HCT116 (cell line): ENCODE measurements around the gene SPDYE3. TPM values are rescaled to one million over a fixed set of nuclear protein-coding genes. Genes with fewer than 3 reads are reported as not detected.
"Not testable (repeated sequence)": the region's sequence is repeated elsewhere in the genome, so short reads cannot be mapped to it uniquely, and the experiment has no call there.

Experiments
- ATAC-seq: fragments of 200-7000 bp; cut with Tn5 transposase; 2 replicates; pipeline ENCODE4 v1.9.1; 2020; ENCODE audit warnings: mild to moderate bottlenecking, moderate library complexity
- Bru-seq: library from RNA; stranded (reverse); fragments of 400-500 nt; gene quantifications from one replicate; lab custom pipeline; 2021; lab: Mats Ljungman, UMichigan
- BruChase-seq, 2 experiments: library from RNA; stranded (reverse); fragments of 400-500 nt; gene quantifications; one replicate each; lab custom pipeline; 2021; lab: Mats Ljungman, UMichigan
- BruUV-seq: library from RNA; stranded (reverse); fragments of 400-500 nt; replicated peaks from 2 replicates; lab custom pipeline; 2021; lab: Mats Ljungman, UMichigan
- CTCF ChIA-PET: fragments of 300-600 bp; sonication (Branson Sonifier 250); formaldehyde crosslinking; loops from one replicate; lab custom pipeline; 2021; ENCODE audit warnings: antibody characterized with exemption; lab: Charles Lee
- POLR2A ChIA-PET: fragments of 300-600, 350-600 bp; sonication (Branson Sonifier 250); formaldehyde crosslinking; loops from one replicate; lab custom pipeline; 2021; ENCODE audit warnings: antibody characterized with exemption; lab: Charles Lee
- RAD21 ChIA-PET, 2 experiments: fragments of 300-600 bp; sonication (Branson Sonifier 250); formaldehyde crosslinking; loops; one replicate each; lab custom pipeline; 2023; ENCODE audit warnings: low total read pairs in 2 of 2; ENCODE audit not compliant: uncharacterized antibody in 2 of 2, unreplicated experiment in 2 of 2, low non-redundant PET in 1 of 2; lab: Charles Lee
- DNase-seq: peaks from one replicate; pipeline ENCODE4 v3.0.0-alpha.2; 2010; ENCODE audit warnings: low read depth, low spot score
- H2AFZ ChIP-seq: fragments of 200-600 bp; shearing (Covaris generic), sonication (generic); 2 replicates; pipeline ENCODE4 v1.6.1; 2017; ENCODE audit warnings: low read depth, mixed run types, mixed read lengths, antibody characterized with exemption, low read length; ENCODE audit not compliant: poor library complexity, severe bottlenecking
- H3K27ac ChIP-seq: 2 replicates; pipeline ENCODE4 v1.5.1; 2012; ENCODE audit warnings: low read depth, low read length
- H3K27me3 ChIP-seq: fragments of 200-600 bp; sonication (generic); 2 replicates; pipeline ENCODE4 v1.6.1; 2016; ENCODE audit warnings: mixed run types, low read length, mixed read lengths; ENCODE audit not compliant: insufficient read depth
- H3K36me3 ChIP-seq, 2 experiments: fragments of 200-500 bp in 1 of 2; fragments of 200-600 bp in 1 of 2; sonication (Bioruptor generic) in 1 of 2; sonication (generic) in 1 of 2; 2 replicates each; pipeline versions ENCODE4 v1.5.1 to v1.6.1; 2014 to 2016; ENCODE audit warnings: low read length in 2 of 2, inconsistent platforms in 1 of 2, mixed read lengths in 1 of 2, mixed run types in 1 of 2; ENCODE audit not compliant: insufficient read depth in 2 of 2, control insufficient read depth in 1 of 2
- H3K4me1 ChIP-seq, 2 experiments: fragments of 200-600 bp in 1 of 2; sonication (generic) in 1 of 2; 2 replicates each; pipeline versions ENCODE4 v1.5.1 to v1.6.1; 2012 to 2017; ENCODE audit warnings: low read length in 2 of 2, inconsistent platforms in 1 of 2, mild to moderate bottlenecking in 1 of 2, mixed read lengths in 1 of 2, mixed run types in 1 of 2, moderate library complexity in 1 of 2; ENCODE audit not compliant: insufficient read depth in 2 of 2, control insufficient read depth in 1 of 2
- H3K4me2 ChIP-seq: fragments of 200-600 bp; sonication (generic); 2 replicates; pipeline ENCODE4 v1.6.1; 2017; ENCODE audit warnings: mixed run types, low read length, mixed read lengths
- H3K4me3 ChIP-seq, 2 experiments: fragments of 200-600 bp in 1 of 2; sonication (generic) in 1 of 2; replicated peaks in 1 of 2; 2 replicates each; pipeline ENCODE4 v1.5.1; 2011 to 2016; ENCODE audit warnings: low read length in 2 of 2, control low read depth in 1 of 2, low read depth in 1 of 2, mild to moderate bottlenecking in 1 of 2, mixed read lengths in 1 of 2, mixed run types in 1 of 2
- H3K79me2 ChIP-seq: fragments of 200-600 bp; sonication (generic); 2 replicates; pipeline ENCODE4 v1.6.1; 2017; ENCODE audit warnings: mild to moderate bottlenecking, mixed run types, low read length, moderate library complexity, mixed read lengths; ENCODE audit not compliant: insufficient read depth
- H3K9ac ChIP-seq: fragments of 200-600 bp; sonication (generic); 2 replicates; pipeline ENCODE4 v1.6.1; 2016; ENCODE audit warnings: low read length, mixed read lengths
- H3K9me2 ChIP-seq: fragments of 200-600 bp; sonication (generic), shearing (Covaris generic); 2 replicates; pipeline ENCODE4 v1.6.1; 2017; ENCODE audit warnings: mixed run types, mild to moderate bottlenecking, moderate library complexity; ENCODE audit not compliant: insufficient read depth
- H3K9me3 ChIP-seq, 2 experiments: fragments of 200-500 bp in 1 of 2; fragments of 200-600 bp in 1 of 2; sonication (Bioruptor generic) in 1 of 2; sonication (generic) in 1 of 2; 2 replicates each; pipeline ENCODE4 v1.6.1; 2014 to 2017; ENCODE audit warnings: low read length in 2 of 2, mixed read lengths in 2 of 2, inconsistent platforms in 1 of 2, low read depth in 1 of 2, mild to moderate bottlenecking in 1 of 2, mixed run types in 1 of 2, moderate library complexity in 1 of 2; ENCODE audit not compliant: control insufficient read depth in 1 of 2, insufficient read depth in 1 of 2
- H4K20me1 ChIP-seq: fragments of 200-600 bp; sonication (generic), shearing (Covaris generic); 2 replicates; pipeline ENCODE4 v1.6.1; 2017; ENCODE audit warnings: mixed run types, mild to moderate bottlenecking, moderate library complexity; ENCODE audit not compliant: insufficient read depth
- intact Hi-C: fragments of 100-400 bp; cut with micrococcal nuclease; formaldehyde crosslinking; loops from 2 replicates; pipeline ENCODE4 v1.10.0; 2022
- long read RNA-seq: library from polyadenylated mRNA; unstranded; transcript quantifications from one replicate; pipeline ENCODE4 v2.0.0, GENCODE V29; 2021; ENCODE audit not compliant: unreplicated experiment
- polyA plus RNA-seq: library from polyadenylated mRNA; unstranded; fragments of >200 nt; gene quantifications from 2 replicates; pipeline ENCODE4 v1.2.1, GENCODE V29; 2012; ENCODE audit warnings: missing spikeins
- total RNA-seq: library from RNA; stranded (reverse); gene quantifications from one replicate; pipeline ENCODE4 v1.2.1, GENCODE V29; 2021; ENCODE audit not compliant: unreplicated experiment

The SPDYE3 gene, protein sequence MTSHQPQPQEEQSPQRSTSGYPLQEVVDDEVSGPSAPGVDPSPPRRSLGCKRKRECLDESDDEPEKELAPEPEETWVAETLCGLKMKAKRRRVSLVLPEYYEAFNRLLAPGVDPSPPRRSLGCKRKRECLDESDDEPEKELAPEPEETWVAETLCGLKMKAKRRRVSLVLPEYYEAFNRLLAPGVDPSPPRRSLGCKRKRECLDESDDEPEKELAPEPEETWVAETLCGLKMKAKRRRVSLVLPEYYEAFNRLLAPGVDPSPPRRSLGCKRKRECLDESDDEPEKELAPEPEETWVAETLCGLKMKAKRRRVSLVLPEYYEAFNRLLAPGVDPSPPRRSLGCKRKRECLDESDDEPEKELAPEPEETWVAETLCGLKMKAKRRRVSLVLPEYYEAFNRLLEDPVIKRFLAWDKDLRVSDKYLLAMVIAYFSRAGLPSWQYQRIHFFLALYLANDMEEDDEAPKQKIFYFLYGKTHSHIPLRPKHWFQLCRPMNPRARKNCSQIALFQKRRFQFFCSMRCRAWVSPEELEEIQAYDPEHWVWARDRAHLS
- total RNA-seq (not detected), Bru-seq, nascent RNA (not detected), BruChase-seq, experiment 1, labeled RNA remaining after a 6-hour chase (not detected), BruChase-seq, experiment 2, labeled RNA remaining after a 2-hour chase (not detected)
- polyA plus RNA-seq, result 3.3 and 3.5 TPM in 2 replicates
- long read RNA-seq, partial matches to known transcripts, result 0 of 12 reads
- long read RNA-seq, other reads (novel, unspliced or antisense), result 12 of 12 reads

DNA sequence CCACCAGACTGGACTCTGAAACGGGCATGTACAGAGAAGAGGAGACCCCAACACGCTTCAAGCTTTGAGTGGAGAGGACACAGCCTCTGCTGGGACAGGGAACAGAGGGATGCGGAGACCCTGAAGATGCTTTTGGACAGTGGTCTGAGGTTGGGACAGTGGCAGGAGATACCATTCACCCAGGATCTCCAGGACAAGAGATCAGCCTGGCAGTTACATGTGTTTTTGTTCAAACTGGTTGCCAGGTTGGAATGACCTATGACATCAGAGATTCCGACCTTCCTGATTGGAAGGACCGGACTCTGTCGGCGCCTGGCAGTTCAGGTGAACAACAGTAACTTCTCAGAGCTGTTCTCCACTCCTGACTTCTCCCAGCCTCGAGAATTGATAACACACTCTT lies at the start of gene SPDYE3:
Gene SPDYE3, plus strand, starts transcription at position 301 of the 400 bp plus-strand sequence. CDS start 184 bp downstream, outside the sequence.
- H3K4me2 ChIP-seq, ATAC-seq, CTCF ChIA-PET, H3K9me2 ChIP-seq, H4K20me1 ChIP-seq, H3K4me1 ChIP-seq, H3K9me3 ChIP-seq, H3K79me2 ChIP-seq, DNase-seq, H3K27me3 ChIP-seq, POLR2A ChIA-PET, RAD21 ChIA-PET, H3K36me3 ChIP-seq, H3K27ac ChIP-seq, H2AFZ ChIP-seq, H3K4me3 ChIP-seq, H3K9ac ChIP-seq, BruUV-seq, intact Hi-C loops: not testable (repeated sequence)

DNA sequence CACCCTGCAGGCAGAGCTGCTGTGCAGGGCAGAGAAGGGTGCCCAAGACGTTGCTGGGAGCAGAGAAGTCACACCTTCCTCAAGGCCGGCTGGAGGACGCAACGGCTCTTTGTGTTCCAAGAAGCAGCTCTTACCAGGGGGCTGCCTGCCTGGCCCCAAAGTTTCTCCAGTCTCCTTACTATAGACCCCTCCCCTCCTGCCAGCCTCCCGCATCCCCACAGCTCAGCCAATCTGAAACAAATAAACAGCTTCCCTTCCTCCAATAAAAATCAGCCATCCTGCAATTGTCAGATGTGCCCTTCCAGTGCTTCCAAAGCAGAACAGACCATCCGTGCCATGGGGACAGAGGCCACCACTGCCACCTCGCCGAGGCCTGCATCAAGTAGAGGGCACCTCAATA lies 47.5 kb upstream of the SPDYE3 start:
- CTCF ChIA-PET, H3K9me2 ChIP-seq, ATAC-seq, H3K27me3 ChIP-seq, H3K4me2 ChIP-seq, BruUV-seq, H3K27ac ChIP-seq, RAD21 ChIA-PET, H3K79me2 ChIP-seq, intact Hi-C loops, H3K36me3 ChIP-seq, POLR2A ChIA-PET, H3K9me3 ChIP-seq, H4K20me1 ChIP-seq, DNase-seq, H3K4me3 ChIP-seq, H3K9ac ChIP-seq, H2AFZ ChIP-seq: not testable (repeated sequence)
- peaks cover 12 to 14% of the 10 kb centered on the region in 2 experiments for H3K4me1 ChIP-seq

DNA sequence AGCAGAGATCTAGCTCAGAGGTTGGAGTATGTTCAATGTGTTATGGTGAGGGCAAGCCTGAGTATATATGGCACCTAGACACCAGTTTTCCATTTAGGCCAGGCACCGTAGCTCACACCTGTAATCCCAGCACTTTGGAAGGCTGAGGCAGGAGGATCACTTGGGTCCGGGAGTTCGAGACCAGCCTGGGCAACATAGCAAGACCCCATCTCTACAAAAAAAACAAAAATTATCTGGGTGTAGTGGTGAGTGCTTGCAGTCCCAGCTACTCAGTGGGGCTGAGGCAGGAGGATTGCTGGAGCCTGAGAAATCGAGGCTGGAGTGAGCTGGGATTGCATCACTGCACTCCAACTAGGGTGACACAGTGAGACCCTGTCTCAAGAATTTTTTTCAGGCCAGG lies 44.6 kb upstream of the SPDYE3 start:
- H4K20me1 ChIP-seq, H3K4me2 ChIP-seq, H3K27ac ChIP-seq, H3K27me3 ChIP-seq, H3K9ac ChIP-seq, BruUV-seq, RAD21 ChIA-PET, CTCF ChIA-PET, H2AFZ ChIP-seq, H3K36me3 ChIP-seq, intact Hi-C loops, DNase-seq, H3K79me2 ChIP-seq, H3K4me3 ChIP-seq, H3K9me3 ChIP-seq, ATAC-seq, H3K9me2 ChIP-seq, POLR2A ChIA-PET: not testable (repeated sequence)
- peaks cover 28 to 42% of the 10 kb centered on the region in 2 experiments for H3K4me1 ChIP-seq

DNA sequence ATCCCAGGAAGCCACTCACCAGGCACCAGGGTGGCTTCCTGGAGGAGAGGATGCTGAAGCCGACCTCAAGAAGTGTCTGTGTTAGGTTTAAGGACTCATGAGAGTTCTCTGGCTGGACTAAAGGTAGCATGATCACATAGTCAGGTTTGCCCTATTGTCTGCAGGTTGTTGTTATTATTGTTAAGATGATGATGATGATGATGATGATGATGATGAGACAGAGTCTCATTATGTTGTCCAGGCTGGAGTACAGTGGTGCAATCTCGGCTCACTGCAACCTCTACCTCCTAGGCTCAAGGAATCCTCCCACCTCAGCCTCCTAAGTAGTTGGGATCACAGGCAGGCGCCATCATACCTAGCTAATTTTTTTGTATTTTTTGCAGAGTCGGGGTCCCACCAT lies 43.3 kb upstream of the SPDYE3 start:
- H3K9me3 ChIP-seq, H3K36me3 ChIP-seq, intact Hi-C loops, POLR2A ChIA-PET, H3K27me3 ChIP-seq, DNase-seq, RAD21 ChIA-PET, ATAC-seq, H4K20me1 ChIP-seq, H2AFZ ChIP-seq, BruUV-seq, H3K9me2 ChIP-seq: not testable (repeated sequence)
- peak overlapping the region in 1 of 2 experiments; percentile 44; a peak in 1 of 4 replicates for H3K4me3 ChIP-seq
- H3K4me1 ChIP-seq, result peaks cover 38 to 52% of the 10 kb centered on the region in 2 experiments
- peak overlapping the region; percentile 81 for H3K4me2 ChIP-seq
- peaks cover 13% of the 10 kb centered on the region; the same call in 1 of the 2 replicates for H3K79me2 ChIP-seq
- H3K9ac ChIP-seq, result peak overlapping the region; percentile 46
- H3K27ac ChIP-seq, result peak overlapping the region; percentile 75
- CTCF ChIA-PET, result interaction anchor here (1.3 kb wide), 1 partner anchor 17 kb away, joined by 3 read pairs; no protein-coding TSS in a partner anchor
